Measurements from ENCODE around the gene CRTAP.

GRCh38 chr3:33095436-33095835, 18.4 kb upstream of the CRTAP start:
- TF ChIP-seq CTCF (conservative IDR thresholded peaks at IDR 0.05) (no peak), EZH2 (IDR thresholded peaks at IDR 0.05; ENCODE audit: low read depth) (no peak)
